ENCODE measurements around the gene SZT2.
A peak's percentile ranks its signal among the peaks of the same experiment; 100 is the strongest.
"Not testable (repeated sequence)": the region's sequence is repeated elsewhere in the genome, so short reads cannot be mapped to it uniquely, and the experiment has no call there.

The SZT2 gene

DNA sequence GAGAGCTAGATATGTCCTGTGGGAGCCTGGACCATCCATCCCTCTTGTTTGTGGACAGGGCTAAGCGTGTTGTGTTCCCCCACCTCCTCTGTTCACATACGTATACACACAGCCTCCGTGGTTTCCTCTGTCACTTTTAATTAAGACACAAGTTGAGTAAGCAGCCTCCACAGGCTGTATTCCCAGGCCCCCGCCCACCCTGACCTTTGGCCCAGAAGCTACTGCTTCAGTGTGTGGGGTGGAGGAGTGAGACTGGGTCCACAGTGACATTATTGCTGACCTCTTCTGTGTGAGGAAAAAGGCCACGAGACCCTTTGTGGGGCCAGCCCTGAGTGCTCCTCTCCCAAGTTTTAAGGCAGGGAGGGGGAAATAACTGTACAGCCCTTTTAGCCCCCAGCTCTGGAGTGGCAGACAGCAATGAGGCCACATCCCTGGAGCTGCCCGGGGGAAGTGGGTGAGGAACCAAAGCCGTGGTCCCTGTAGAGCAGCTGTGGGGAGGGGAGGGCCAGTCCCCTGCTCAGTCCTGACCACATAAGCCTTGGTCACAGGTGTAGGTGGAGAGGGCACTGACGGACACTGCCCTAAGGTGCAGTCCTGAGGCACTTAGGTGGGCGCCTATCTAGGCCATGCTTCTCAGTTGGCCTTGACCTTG is 26.3 kb upstream of the SZT2 start:
- no peak for DNase-seq

DNA sequence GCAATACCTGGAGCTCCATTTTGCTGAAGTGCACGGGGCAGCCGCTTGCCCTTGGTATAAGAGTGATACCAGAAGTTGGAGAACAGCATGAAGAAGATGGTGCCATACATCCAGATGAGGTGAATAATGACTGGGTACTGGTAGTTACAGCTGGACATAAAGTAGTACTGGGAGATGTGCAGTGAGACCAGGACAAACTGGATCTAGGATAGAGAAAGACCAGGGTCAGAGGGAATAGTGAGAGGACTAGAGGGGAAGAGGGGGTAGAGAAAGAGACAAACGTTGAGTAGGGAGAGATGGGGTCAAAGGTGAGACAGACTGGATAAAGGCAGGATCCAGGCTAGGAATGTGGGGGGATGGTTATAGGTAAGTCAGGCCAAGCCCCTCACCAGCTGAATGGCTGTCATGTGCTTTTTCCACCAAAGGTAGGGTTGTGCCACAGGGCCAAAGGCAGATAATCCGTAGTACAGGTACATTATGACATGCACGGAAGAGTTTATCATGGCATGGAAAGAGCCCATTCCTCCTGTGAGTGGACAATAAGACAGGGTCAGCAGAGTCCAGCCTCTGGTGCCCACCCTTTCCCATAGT is 25.7 kb upstream of the SZT2 start:
- DNase-seq, result no peak

DNA sequence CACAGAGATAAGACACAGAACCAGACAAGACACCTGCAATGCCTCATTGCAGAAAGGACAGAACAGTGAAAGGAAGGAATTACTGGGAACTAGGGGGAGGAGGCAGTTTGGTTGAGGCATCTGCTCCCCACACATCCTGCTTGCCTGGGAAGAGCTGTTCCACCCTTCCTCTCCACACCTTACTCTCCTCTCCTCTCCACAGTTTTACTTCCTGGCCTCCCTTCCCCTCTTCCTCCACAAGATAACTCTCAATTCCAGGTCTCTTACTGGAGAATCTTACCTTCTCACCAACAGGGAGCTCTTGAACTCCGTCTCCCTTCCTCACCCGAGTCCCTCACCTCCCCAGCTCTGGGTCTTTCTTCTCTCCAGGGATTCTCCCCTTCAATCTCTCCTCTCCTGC is 24.0 kb upstream of the SZT2 start:
- DNase-seq, result no peak

DNA sequence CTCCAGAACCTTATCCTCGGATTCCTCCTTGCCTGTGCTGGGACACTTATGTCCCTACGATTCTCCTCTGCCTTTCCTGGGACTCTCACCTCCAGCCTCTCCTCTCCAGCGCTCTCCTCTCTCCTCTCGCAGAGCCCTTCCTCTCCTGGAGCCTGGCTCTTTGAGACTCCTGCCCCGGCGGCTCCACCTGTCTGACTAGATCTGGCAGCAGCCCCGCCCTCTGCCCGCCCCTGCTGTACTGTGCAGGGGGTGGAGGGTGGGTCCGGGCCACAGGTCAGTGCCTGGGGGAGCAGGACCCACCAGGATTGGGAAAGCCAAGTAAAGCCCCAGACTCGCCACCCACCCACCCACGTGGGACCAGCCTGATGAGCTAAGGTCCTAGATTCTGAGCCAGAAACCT is 23.5 kb upstream of the SZT2 start:
- DNase-seq, result no peak

- no peak for DNase-seq
These were observed 23.1 kb upstream of the SZT2 start for GRCh38 chr1:43366601-43367025.

DNA sequence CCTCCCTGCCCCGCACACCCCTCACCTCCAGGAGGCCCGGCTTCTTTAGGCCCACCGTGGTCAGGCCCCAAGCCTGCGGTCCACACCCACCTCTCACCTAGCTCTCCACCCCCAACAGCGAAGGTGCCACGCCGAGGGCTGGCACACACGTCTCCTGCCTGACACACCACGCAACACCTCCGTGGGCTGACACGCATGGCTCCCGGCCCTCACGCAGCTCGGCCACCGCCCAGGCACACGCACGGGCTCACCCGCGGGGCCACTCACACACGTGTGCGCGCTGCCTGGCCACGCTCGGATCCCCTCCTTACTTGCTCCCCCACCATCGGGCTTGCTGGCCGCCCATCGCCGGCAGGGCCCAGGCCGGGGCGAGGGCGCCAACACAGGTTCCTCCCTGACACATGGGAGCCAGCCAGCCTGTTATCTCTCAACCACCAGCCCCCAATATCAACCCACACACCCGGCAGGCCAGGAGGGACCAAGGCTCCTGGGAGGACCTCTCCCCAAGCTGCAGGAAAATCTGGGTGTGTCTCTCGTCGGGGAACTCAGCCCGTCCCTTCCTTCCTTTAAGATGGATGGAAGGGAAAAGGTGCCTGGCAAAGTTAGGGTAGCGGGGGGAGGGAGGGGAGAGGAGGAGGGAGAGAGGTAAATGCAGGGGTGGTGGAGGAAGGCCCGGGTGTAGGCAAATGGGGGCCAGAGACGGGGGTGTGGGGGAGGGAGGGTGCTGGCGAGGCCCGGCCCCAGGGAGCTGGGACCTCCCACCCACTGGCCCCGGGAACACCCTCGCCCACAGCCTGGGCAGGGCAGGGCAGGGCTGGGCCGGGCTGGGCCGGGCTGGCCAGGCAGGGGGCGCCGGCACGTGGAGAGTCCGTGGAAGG is 22.4 kb upstream of the SZT2 start:
- peak; percentile 28 for DNase-seq

- peak; percentile 90 for DNase-seq
These were observed 21.6 kb upstream of the SZT2 start, which contains the start of gene ELOVL1 for GRCh38 chr1:43367904-43368645. Gene ELOVL1 (minus strand): TSS chr1:43368011. CDS start chr1:43365609, 2,402 bp downstream.

DNA sequence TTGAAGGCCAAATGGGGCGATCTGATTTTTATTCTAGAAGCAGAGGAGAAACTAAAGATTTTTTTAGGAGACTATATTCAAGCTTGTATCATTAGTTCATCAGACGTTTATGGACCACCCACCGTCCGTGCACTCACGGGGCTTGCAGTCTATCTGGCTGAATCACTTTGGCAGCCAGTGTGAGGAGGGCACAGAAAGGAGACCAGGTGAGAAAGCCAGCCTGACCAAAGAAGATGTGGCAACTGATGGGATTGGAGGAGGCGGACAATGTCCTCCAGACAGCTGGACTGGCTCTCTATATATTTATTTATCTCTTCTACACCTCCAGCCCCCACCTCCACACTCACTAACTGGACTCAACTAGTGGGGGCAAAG is 21.1 kb upstream of the SZT2 start:
- no peak for DNase-seq

- not testable (repeated sequence) for DNase-seq
These were observed 19.9 kb upstream of the SZT2 start for GRCh38 chr1:43369779-43370178.

- DNase-seq, result no peak
These were observed 19.1 kb upstream of the SZT2 start for GRCh38 chr1:43370564-43370963.

- DNase-seq, result no peak
These were observed 17.5 kb upstream of the SZT2 start for GRCh38 chr1:43372172-43372571.

DNA sequence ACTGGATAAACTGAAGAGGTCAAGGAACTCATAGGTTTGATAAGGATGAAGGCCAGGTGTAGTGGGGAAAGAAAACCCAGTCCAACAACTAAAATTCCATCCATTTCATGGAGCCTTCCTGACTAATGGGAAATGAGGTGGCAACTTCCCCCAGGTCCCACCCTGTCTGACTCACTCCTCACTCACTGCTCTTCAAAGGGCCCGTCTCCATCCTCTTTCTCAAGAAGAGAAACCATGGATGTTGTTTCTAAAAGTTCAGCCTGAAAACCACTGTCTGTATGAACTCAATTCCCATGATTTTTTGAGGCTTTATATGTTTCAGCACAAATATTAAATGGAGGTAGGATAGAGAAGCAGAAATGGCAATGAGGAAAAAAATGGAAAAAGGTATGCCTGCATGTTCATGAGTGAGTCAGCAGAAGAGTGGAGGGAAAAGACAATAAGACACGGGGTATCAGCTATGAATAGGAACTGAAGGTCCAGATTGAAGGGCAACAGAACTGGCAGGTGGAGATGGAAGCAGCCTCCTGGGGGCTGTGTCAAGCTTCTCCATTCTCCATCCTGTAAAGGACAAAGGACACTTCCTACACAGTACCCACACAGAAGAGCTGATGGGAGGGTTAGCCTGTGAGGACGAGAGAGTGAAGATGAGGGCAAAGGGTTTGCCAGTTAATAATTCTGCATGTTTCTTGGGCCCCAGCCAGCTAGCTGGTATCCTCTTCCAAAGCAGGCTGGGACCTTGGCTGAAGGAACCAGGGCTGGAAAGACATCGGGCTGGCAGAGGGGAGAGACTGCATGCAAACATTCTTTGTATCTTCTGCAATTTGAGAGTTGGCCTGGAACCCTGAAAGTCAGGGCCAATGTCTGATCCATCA is 16.4 kb upstream of the SZT2 start:
- no peak for DNase-seq

DNA sequence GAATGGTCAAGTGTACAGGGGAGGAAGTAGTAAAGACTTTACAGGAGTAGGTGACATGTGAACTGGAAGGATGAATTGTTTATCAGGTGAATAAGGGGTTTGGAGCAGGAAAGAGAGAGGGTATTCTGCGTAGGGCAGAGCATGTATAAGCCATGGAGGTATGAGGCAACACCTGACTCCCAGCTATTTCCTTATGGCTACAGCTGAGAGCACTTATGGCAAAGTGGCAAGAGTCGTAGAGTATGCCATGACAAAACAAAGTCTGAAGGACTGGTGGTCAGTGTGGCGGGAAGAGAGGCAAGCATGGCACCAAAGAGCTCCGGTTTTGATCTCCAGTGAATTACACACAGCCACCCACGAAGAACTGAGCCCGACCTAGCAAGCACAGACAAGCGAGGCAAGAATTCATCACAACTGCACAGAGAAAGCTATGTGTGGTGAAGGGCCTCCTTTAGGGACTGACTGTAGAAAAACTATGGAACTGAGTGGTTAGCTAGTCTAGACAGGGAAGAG is 12.9 kb upstream of the SZT2 start:
- no peak for DNase-seq

DNA sequence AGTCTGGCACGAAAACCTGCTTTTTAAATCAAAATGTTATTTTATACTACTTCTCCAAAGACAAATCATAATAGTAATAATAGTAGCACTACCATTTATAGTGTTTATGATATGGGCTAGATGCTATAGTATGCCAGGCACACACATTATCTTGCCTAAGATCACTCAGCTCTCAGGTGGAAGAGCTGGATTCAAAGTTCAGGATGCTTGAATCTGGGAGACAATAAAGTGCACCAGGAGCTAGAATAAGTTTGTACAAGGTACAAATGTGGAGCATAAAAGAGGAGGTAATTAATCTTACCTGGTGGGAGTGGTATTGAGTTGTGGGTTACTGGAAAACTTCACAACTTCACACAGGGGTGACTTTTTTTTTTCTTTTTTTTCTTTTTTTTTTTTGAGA is 11.9 kb upstream of the SZT2 start:
- no peak for DNase-seq

DNA sequence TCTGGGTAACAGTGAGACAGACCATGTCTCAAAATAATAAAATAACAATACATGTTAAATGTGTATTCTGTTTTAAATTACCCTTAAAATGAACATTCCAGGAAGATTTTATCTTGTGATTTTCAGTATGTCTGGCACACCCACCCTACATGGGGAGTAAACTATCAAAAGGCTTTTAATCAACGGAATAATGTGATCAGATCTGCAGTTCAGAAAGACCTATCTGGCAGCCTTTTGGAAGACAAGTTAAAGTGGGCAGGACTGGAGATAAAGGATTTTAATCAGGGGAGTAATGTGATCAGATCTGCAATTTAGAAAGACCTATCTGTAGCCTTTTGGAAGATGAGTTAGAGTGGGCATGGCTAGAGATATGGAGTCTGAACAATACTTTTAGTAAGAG is 10.2 kb upstream of the SZT2 start:
- no peak for DNase-seq

GRCh38 chr1:43381612-43382011 is 8.1 kb upstream of the SZT2 start:
- peak; percentile 41 for DNase-seq

GRCh38 chr1:43382027-43382779 is 7.5 kb upstream of the SZT2 start:
- no peak for DNase-seq

DNA sequence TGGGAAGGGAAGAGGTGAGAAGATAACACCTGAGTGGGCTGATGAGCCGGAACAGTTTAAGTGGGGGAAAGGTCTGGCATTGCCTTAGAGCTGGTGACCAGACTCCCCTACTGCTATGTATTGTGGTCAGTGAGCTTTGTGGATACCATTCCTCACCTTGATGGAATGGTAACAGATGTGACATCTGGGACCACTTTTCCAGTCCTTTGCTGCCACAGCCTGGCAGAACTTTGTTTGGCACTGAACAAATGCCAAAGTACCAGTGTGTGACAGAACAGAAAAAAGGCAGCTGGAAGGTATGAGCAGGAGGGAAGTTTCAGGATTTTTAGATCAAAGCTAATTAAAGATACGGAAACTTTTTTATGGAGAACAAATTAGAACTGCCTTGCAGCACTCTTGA is 6.2 kb upstream of the SZT2 start:
- DNase-seq, result no peak

- no peak for DNase-seq
These were observed 3.0 kb upstream of the SZT2 start for GRCh38 chr1:43386676-43387075.

DNA sequence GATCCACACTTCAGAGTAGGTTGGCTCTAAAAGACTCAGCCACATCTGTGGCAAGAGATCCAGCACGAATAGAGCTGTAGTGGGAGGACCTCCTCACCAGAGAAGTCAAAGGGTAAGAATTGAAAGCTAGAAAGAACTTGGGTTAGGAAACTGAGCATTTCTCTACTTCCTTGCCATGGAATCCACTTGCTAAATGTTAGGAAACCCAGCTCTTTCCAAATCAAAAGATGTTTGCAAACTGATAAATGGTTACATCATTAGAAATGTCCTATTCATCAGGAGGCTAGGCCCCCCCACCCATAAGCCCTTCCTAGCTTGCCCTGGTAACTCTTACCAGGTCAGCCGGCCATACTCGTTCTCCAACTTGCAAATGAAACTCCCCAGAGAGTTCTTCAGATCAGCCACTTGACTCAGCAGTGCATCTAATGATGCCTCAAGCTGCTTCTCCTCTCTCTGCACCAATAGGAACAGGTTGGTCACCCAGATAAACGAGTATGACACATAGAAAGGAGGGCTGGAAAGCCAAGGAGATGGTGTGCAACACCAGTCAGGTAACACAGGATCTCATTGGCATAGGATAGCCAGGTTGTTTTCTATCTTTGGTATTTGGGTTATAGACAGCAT is 1.6 kb upstream of the SZT2 start:
- no peak for DNase-seq

- DNase-seq, result no peak
These were observed 1.1 kb upstream of the SZT2 start for GRCh38 chr1:43388613-43389012.

Measured in CD4-positive, alpha-beta T cell treated with Interleukin-15 for 1 hour (primary cell).